OCI-LY1 (cell line): ENCODE data around the gene PRR33.

Source experiments
- EZH2 ChIP-seq: fragments of 200-600 bp; sonication (generic), shearing (Covaris generic); IDR thresholded peaks from 2 replicates; pipeline ENCODE4 v1.8.0; 2017; ENCODE audit warnings: borderline replicate concordance, mixed run types, mild to moderate bottlenecking, antibody characterized with exemption, low read length, moderate library complexity, mixed read lengths
- TF ChIP-seq, protein P1 (sequence below): fragments of 200-600 bp; sonication (generic), shearing (Covaris generic); IDR thresholded peaks from 2 replicates; pipeline ENCODE4 v1.5.1; 2017; ENCODE audit warnings: mild to moderate bottlenecking, antibody characterized with exemption, low read length, moderate library complexity, mixed read lengths

DNA sequence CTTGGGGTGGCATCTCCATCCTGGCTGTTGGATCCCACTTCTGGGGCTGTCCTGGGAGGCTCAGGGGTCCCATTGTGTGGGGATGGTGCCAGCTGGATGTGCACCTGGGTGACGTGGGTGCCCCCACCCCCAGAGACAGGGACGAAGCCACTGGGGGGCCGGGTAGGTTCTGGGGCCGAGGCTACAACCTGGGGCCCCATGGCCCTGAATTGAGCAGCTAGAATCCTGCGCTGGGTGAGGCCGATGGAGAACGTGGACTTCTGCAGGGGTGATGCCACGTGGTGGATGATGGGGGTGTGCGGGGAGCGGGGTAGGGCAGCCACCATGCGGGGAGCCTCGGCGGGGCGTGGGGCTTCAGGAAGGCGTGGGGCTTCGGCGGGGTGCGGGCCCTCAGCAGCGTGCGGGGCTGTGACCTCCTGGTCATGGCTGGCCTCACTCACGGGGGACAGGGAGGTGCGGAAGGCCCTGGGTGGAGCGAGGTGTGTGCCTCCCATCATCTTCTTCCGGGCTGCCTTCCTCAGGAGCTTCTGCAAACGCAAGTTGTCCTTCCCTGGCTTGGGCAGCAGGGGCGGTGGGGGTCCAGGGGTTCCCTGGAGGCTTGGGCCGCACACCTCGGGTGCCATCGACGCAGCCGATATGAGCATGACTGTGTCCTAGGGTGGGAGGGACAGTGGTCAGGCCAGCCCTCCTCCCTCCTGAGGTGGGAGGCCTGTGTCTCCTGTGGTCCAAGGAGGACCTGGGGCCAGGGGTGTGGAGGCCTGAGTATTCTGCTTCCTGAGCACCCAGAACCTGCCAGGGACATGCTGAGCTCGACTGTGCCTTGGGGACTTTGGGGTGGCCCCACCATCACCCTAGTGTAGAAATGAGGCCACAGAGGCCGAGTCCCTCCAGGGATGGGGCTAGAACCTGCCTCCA lies 1.5 kb downstream of the PRR33 start:
- TF ChIP-seq, protein P1, sequence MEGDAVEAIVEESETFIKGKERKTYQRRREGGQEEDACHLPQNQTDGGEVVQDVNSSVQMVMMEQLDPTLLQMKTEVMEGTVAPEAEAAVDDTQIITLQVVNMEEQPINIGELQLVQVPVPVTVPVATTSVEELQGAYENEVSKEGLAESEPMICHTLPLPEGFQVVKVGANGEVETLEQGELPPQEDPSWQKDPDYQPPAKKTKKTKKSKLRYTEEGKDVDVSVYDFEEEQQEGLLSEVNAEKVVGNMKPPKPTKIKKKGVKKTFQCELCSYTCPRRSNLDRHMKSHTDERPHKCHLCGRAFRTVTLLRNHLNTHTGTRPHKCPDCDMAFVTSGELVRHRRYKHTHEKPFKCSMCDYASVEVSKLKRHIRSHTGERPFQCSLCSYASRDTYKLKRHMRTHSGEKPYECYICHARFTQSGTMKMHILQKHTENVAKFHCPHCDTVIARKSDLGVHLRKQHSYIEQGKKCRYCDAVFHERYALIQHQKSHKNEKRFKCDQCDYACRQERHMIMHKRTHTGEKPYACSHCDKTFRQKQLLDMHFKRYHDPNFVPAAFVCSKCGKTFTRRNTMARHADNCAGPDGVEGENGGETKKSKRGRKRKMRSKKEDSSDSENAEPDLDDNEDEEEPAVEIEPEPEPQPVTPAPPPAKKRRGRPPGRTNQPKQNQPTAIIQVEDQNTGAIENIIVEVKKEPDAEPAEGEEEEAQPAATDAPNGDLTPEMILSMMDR, result no peak
- TF ChIP-seq EZH2, result no peak
